ENCODE data around the gene SPP1.
"Not testable (repeated sequence)": the region's sequence is repeated elsewhere in the genome, so short reads cannot be mapped to it uniquely, and the experiment has no call there.

The SPP1 gene

GRCh38 chr4:88025868-88026661, 50.6 kb downstream of the SPP1 start:
- DNase-seq (ENCODE audit: low spot score): not testable (repeated sequence)

GRCh38 chr4:88027611-88028608, 52.4 kb downstream of the SPP1 start:
- DNase-seq (ENCODE audit: low spot score): no peak

GRCh38 chr4:88028946-88029345, 53.4 kb downstream of the SPP1 start:
- no peak for DNase-seq (ENCODE audit: low spot score)

- DNase-seq (ENCODE audit: low spot score): no peak
Measured at GRCh38 chr4:88029556-88029955, 54.0 kb downstream of the SPP1 start.

GRCh38 chr4:88030565-88031310, 55.2 kb downstream of the SPP1 start:
- no peak for DNase-seq (ENCODE audit: low spot score)

Measured in pons (tissue), 1 donor.